HG02943 (cell line): ENCODE results near the gene NISCH.

Experiments
- ATAC-seq: cut with Tn5 transposase; IDR thresholded peaks from one replicate; pipeline ENCODE4 v1.9.1; 2021; ENCODE audit warnings: mild to moderate bottlenecking, low read depth, moderate library complexity; ENCODE audit not compliant: unreplicated experiment

The NISCH gene

DNA sequence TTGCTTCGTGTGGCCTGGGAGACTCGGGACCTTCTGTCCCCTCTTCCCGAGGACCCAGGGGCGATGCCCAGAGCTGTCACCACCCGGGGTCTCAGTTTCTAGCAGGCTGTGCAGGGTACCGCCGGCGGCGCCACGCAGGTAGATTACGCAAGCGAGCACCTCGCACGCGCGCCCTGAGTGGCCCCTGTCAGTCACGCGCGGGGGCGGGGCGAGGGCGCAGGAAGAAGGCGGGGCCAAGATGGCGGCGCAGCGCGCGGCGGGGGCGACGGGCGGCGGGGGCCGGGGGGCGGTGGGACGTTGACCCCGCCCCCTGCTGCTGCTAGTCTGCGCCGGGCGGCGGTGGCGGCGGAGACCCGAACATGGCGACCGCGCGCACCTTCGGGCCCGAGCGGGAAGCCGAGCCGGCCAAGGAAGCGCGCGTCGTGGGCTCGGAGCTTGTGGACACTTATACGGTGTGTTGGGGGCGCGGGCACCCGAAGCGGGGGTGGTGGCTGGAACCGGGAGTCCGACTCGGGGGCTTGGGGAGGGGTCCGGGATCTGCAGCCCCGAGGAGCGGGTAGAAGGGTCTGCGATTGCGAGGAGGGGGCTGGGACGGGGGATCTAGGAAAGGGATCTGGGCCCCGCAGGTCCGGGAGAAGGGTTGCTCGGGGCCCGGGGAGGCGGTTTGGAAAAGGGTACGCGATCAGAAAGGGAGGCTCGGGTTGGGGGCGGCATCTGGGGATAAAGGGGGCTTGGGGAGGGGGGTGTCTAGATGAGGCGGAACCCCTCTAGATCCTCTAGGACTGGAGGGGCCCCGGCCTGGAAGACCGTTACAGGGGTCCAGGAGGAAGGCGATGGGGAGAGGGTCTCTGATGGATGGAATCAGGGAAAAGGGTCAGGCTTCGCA lies at the start of gene NISCH:
NISCH (plus strand) TSS at position 322 of the 886 bp plus-strand sequence; CDS start at position 360, 38 bp downstream.
- peak; percentile 79 for ATAC-seq

DNA sequence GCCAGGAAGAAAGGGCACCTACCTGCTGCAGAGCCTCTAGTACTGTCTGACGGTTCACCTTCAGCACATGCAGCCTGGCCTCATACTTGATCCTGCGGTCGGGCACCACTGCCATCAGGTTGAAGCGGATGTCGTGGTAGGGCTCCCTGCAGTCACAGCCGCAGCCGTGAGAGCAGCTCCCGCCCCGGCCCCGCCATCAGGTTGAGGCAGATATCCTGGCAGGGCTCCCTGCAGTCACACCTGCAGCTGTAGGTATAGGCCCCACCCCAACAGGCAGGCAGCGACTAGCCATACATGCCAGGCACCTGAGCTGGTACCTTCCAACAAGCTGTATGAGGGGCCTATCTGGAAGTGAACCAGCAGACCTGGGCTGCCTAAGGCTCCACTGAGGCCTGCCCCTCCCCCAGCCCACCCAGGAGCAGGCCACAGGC lies 49.2 kb upstream of the NISCH start:
- no peak for ATAC-seq

DNA sequence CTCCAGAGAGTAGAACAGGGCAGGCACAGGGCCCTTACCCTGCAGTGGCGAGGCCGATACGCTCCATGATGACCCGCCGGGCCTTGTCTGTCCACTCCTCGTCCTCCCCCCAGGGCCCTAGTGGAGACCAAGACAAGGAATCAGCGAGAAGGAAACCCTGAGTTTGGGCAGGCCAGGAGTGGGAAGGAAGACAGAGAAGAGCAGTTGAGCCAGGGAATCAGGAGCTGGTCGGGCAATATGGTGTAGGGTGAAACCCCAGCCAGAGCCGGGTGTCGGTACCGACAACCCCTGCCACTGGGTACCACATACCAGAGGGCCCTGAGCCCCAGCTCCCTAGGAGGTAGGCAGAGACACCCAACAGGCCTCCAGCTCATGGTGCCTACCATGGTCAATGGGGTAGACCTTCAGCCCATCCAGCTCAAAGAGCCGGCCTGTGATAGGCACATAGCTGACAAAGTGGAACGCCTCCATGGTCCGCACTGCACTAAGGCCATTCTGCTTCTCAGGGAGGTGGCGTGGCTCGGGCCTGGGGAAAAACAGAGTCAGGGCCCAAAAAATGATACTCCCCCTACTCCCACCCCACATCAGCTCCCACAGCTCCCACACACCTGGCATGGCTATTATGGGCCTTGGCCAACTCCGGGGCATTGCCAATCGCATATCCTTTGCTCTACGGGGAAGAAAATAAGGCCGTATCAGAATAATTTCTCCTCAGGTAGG lies 48.5 kb upstream of the NISCH start:
- no peak for ATAC-seq

DNA sequence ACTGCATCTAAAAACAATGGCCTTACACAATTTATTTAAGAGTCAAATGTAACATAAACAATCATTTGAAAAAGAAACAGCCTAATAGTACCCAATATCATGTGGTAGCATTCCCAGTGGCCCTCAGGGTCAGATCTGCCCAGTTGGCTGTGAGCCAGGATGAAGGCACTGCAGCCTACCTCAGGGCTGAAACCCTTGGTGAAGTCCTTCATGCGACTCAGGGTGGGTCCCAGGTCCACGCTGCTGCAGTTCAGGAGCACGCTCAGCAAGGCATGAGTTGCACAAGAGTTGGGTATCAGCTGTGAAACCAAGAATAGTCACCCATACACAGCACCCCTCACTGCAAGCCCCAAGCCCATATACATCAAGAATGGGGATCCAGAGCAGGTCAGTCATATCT lies 47.6 kb upstream of the NISCH start:
- ATAC-seq, result no peak

DNA sequence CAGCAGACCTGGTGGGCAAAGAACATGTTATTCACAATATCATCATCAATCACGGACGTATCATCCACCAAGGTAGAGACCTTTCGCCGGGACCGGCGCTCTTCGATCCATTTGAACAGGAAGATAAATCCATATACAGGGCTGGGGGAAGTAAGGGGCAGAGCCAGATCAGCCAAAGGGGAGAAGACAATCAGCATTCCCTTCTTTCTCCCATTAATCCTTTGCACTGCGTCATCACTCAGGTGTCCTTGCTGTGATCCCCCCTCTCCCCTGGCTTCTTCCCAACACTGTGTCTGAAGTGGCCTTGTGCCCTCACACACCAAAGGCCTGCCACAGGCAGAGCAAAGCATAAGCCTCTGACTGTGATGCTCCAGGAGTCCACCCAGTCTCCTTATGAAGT lies 46.9 kb upstream of the NISCH start:
- ATAC-seq, result no peak

DNA sequence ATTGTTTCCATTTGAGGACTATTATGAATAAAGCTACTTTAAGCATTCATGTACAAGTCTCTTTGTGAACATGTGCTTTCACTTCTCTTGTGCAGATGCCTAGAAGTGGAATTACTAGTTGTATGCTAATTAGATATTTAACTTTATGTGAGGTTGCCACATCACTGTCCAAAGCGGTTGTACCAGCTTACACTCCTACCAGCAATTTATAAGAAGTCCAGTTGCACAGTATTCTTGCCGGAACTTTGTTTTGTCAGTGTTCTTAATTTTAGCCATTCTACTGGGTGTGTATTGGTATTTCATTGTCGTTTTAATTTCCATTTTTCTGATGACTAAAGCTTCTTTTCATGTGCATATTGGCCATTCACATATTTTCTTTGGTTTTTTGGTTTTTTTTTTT lies 39.6 kb upstream of the NISCH start:
- ATAC-seq, result no peak

DNA sequence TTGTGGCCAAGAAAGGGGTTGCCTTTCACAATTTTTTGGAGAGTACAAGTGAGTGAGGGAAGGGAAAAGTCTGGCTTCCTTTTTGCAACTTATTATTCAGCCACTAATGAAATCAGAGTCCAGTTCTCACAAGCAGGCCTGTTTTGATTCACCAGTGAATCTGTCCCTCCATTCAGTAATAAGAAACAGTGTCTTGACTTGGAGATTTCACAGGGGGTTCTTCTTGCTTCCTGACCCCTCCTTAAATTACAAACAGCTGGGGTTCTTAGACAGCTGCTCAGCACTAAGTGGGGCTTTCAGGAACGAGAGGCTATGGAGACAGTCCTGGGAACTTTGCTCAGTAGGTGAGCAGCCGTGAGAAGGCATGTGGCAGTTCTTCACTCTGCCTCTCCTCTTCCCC lies 35.0 kb upstream of the NISCH start:
- no peak for ATAC-seq

DNA sequence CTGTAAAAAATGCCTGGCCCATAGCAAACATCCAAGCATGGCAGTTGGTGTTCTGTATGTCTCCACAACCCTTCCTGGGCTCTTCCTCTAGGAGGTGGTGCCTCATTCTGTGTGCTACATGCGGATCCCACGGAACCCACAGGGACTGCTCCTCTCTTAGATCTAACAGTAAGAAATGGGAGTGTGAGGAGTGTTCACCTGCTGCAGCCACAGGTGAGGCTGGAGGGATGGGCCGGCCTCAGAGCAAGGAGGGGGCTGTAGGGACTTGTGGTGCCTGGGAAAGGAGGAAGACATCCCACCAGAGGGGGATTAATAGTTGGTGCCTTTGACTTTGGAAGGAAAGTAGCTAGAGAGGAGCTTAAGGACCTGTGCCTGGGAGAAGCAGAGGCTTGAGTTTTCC lies 32.7 kb upstream of the NISCH start:
- ATAC-seq, result no peak

DNA sequence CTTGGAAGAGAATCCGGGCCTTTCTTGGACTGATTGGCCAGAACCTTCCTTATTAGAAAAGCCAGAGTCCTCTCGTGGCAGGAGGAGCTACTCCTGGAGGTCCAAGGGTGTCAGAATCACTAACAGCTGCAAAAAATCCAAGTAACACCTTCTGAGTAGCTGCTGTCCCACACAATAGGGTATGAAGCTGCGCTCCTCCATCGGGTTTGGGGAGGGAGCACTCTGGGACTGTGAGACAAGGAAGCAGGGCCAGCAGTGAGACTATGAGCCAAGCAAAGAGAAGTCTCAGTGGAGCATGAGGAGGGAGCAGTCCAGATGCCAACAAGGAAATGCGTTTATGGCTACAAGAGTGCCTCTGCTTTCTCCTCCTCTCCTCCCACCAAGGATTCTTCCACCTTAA lies 32.2 kb upstream of the NISCH start:
- no peak for ATAC-seq

DNA sequence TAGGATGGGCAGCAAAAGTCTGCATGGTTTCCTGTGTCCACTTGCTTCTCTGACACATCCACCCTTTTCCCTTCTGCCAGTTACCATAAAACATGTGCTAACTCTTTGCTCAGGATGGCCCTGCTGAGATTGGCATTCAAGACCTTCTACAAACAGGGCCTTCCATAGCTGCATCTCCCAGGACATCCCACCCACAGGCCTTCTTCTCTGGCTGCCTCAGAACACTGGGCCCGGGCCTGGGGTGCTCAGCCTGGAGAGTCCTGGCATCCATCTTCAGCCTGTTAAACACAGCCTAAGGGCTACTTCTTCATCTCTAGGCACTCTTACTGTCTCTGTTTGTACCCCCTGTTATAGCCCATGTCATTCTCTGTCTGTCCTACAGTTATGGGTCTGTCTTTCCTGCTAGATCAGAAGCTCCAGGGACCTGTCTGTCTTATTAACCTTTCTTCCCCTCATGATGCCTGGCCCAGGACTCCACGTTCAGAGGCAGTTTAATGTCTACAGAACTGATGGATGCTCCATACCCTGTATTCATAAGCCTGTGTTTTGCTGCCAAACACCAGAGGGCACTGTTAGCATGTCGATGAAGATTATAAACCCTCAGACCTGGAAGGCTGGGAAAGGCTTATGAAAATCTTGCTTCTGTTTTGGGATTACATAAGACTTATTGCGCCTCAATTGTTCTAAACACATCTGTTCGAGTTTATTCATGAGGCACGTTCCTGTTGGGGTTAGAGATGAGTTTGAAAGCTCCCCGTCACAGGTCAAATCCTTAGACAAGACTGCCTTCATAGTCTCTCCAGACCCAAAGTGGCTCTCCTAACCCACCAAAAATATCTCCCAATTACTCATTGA lies 27.0 kb upstream of the NISCH start:
- ATAC-seq, result no peak

DNA sequence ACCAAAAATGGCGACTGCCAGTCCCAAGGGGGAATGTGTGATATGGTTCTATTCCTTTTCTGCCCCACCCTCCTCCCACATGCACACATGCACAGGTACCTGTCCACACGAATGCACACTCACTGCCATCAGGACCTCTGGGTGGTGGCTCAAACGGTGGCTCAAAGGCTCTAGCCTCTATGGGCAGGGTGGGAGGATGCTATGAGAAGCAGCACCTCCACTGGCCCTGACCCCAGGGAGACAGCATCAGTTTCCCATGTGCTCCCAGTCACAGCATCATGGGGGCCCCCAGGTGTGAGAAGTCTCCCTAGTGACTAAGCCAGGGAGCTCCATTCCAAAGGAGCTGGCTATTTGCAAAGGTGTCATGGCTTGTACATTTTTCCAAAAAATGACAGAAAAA lies 26.4 kb upstream of the NISCH start:
- ATAC-seq, result no peak

DNA sequence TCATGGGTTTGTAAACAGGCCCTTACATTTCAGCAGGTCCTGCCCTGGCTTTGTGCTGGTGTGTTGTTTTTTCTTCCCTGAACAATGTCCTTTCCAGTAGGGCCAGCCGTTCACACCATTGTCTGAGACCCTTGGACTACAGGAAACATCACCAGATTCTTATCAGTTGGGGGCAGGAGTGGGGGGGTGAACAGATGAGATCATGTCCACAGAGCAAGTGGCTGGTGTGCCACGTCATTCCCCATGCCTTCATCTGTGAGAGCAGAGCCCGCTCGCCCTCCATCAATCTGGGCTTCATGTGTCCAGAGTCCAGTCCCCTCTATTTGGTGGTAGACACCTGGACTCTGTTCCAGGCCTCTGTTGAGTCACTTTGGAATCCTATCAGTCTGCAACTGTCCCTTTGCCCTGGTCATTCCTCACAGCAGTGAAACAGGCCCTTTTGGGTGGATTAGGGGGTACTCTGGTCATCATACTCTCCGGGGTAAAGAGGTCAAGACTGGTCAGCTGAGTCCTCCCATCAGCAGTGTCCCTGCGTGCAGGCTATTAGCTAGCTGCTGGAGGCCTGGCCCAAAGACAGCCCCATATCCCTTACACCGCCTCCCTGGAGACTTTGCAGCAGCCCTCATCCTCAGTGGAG lies 25.5 kb upstream of the NISCH start:
- no peak for ATAC-seq

DNA sequence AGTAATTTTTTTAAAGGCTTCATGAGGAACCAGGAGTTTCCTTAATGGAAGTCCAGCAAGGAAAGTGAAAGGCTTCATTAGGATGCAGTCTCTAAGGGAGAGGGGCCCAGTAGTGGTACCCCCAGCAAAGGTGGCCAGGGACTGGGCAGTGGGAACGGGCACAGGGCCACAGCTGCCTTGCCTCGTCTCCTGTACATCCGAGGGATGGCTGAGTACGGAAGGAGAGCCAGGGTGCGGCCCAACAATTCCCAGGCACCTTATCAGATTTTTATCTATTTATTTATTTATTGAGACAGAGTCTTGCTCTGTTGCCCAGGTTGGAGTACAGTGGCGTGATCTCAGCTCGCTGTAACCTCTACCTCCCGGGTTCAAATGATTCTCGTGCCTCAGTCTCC lies 25.0 kb upstream of the NISCH start:
- no peak for ATAC-seq

DNA sequence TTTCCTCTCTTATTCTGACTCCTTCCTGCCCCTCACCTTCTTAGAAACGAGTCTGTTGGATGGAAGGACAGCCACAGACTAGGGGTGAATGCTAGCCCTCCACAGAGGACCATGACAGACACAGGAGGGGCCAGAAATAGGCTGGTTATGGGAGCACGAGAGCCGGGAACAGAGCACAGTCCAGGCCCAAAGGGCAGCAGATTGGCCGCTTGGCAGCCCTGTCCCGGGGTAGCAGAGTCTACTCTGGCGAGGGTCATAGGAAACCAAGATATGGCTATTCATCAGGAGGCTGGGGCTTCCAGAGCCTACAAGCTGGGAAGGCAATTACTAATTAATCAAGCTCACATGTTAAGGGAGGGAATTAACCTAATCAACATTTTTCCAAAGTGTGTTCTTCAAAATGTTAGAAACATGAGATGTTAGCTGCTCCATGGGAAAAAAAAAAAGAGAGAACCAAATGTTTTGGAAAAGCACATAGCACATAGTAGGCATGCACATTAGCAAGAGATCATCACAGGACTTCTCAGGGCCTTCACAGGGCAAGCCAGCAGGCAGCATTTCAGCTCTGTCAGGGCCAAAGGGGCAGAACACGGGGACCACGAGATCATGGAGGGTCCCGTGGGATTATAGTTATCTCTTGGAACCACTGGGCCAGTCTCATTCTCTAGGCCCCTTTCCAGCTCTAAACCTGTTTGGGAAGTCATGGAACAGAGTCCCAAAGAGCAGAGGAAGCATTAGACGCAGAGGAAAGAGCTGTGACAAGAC lies 23.8 kb upstream of the NISCH start:
- no peak for ATAC-seq

DNA sequence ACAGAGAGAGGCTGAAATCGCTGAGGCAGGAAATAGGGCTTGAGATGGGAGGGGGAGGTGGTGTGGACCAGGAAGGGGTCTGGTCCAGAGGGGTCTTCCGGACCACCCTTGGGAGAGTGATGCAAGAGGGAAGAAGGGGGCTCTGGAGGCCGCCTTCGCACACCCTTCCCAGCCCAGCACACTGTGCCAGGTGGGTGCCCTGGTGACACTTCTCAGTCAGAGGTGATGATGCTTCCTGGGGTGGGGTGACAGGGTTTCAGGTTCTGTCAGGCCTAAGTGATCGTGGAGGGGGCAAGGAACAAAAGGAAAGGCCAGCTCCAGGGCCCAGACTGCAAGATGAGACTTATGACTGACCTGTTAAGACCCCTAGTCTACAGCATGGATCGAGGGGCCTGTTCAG lies 23.2 kb upstream of the NISCH start:
- no peak for ATAC-seq

DNA sequence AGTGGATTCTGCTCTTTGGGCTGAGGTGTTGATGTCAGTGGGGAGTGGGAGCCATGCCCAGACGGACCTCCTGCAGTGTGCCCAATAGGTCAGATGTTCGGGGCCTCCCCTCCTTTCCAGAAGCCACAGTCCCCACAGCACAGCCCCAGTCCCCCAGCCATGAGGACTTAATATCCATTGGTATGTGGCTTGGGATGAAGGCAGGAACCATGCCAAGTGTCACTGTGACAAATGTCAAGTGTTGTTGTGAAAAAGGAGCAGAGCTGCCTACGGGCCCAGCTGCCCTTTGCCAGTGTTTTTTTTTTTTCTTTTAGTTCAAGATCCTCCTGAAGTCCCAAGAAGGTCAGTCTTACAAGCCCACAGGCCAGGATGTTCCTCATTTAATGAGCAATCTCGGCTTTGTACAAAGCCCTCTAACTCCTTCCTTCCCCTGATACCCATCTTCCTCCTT lies 22.7 kb upstream of the NISCH start:
- ATAC-seq, result no peak

DNA sequence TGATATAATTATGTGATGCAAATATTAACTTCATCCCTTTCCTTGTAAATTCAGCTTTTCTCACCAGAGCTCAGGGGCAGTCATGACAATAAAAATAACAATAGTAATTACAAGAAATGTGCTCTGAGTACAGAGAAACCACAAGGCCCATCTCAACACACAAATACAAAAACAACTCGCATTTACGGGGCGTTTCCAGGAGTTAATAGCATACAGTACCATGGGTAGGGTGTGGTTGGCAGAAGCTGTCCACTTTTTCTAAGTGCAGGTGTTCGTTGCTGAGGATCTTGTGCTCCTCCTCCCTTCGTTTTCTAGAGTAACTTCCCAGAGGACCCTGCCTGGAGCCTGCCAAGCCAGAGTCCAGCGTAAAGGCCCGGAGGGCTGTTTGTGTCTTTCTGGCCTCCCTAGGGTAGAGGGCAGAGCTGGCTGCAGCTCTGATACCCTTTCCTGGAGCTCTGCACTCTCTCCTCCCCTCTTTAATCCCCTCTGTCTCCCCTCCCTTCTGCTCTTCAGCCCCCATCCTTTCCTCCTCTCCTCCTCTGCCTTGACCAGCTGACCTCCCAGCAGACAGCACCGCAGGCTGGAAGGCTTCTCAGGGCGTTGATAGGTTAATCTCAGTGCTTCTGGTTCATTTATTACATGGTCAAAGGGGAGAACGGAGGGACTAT lies 21.9 kb upstream of the NISCH start:
- no peak for ATAC-seq

DNA sequence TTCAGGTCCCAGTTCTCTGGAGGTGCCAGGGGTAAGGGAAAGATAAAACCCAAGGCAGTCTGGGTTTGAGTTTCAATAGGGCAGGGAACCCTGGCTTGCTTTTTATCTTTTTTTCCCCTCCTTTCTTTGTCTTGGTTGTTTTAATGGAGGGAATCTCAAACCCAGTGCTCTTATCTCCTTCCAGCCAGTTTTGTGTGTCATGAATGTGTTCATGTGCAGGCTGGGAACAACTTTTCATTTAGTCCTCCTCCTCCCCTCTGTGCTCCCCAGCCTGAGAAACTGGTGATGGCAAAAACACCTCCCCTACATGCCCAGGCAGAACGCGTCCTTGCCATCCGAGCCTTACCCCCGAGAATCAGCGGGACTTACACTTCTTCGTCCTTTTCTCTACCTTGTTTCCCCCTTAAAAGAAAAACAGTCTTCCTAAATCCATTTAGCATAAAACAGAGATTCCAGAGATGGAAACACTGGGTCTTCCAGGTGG lies 21.4 kb upstream of the NISCH start:
- ATAC-seq, result no peak

DNA sequence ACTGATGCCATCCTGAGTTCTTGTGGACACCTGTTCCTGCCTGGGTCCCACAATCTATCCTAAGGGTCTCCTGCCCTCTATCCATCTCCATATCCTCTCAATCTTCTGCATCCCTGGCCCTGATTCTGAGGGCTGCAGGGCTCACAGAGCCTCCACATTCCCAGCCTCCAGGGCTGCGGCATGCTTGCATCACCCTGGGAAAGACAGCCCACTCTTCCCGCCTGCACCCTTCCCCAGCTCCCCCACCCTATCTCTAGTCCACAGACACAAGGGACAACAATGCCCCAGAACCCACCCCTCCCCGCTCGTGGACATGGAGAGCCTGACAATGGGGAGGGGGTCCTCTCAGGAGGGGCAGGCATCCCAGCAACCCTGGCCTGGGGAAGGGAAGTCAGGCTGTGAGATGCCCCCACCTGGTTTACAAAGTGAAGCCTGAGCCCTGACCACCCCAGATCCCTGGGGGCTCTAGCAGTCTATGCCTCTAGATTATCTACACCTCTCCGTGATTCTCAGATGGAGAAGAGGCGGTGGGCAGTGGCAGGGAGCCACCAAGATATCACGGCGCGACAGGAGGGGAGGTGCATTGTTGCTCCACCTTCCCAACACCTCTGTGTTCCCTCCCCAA lies 20.8 kb upstream of the NISCH start:
- ATAC-seq, result no peak
